ENCODE data around the gene ELK3. TPM values are rescaled to one million over a fixed set of nuclear protein-coding genes. Genes with fewer than 3 reads are reported as not detected.

The ELK3 gene
- total RNA-seq, 4 donors from 2014 or later, result 19.8 to 55.4 (median 31.8) TPM

- TF ChIP-seq, protein P1, sequence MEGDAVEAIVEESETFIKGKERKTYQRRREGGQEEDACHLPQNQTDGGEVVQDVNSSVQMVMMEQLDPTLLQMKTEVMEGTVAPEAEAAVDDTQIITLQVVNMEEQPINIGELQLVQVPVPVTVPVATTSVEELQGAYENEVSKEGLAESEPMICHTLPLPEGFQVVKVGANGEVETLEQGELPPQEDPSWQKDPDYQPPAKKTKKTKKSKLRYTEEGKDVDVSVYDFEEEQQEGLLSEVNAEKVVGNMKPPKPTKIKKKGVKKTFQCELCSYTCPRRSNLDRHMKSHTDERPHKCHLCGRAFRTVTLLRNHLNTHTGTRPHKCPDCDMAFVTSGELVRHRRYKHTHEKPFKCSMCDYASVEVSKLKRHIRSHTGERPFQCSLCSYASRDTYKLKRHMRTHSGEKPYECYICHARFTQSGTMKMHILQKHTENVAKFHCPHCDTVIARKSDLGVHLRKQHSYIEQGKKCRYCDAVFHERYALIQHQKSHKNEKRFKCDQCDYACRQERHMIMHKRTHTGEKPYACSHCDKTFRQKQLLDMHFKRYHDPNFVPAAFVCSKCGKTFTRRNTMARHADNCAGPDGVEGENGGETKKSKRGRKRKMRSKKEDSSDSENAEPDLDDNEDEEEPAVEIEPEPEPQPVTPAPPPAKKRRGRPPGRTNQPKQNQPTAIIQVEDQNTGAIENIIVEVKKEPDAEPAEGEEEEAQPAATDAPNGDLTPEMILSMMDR (IDR thresholded peaks at IDR 0.05), result no peak
- no peak for TF ChIP-seq POLR2A (IDR thresholded peaks at IDR 0.05)
- peaks cover 5 to 46% of the 10 kb centered on the region in 2 donors for H3K4me1 ChIP-seq
- no peaks in the 10 kb centered on the region for H3K27me3 ChIP-seq
- intact Hi-C loops (cut with DNase I), result no loop called here
- DNase-seq, result no peak
- no peak overlapping the region for H3K4me3 ChIP-seq (replicated peaks in 1 of 3)
- H3K9me3 ChIP-seq, result no peaks in the 10 kb centered on the region
- 75 to 85% methylated on average over 13 to 16 of the region's 18 CpGs for WGBS, 2 donors
- no peaks in the 10 kb centered on the region for H3K36me3 ChIP-seq
- H3K27ac ChIP-seq, result peak overlapping the region in 1 of 3 donors; percentile 51
Observed at GRCh38 chr12:96239711-96240635, 45.8 kb downstream of the ELK3 start.

DNA sequence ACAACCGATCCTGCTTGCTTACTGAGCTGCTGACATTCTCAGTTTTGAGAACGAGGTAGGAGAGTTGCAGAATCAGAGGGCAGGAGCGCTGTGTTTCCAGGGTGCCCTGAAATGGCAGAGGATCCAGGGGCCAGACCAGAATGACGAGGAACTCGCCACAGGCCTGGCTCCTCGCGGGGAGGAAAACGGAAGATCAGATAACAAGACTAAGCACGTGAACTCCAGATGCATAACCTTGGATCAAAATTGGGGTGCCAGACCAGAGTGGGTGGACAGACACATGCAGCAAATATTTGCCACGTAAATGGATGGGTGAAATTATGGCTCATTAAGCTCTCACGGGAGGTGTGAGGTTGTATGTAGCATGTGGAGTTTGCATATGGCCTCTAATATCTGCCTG is 46.5 kb downstream of the ELK3 start:
- no peaks in the 10 kb centered on the region for H3K27me3 ChIP-seq
- no peak for DNase-seq
- WGBS, 2 donors, result 62 to 69% methylated on average over 11 of the region's 11 CpGs
- peaks cover 5 to 39% of the 10 kb centered on the region in 2 donors for H3K4me1 ChIP-seq
- H3K36me3 ChIP-seq, result no peaks in the 10 kb centered on the region
- peak overlapping the region in 1 of 3 donors; percentile 51 for H3K27ac ChIP-seq
- intact Hi-C loops (cut with DNase I), result no loop called here
- H3K4me3 ChIP-seq (replicated peaks in 1 of 3), result no peak overlapping the region
- no peak for TF ChIP-seq POLR2A (IDR thresholded peaks at IDR 0.05)
- TF ChIP-seq, protein P1 (IDR thresholded peaks at IDR 0.05), result no peak
- no peaks in the 10 kb centered on the region for H3K9me3 ChIP-seq

DNA sequence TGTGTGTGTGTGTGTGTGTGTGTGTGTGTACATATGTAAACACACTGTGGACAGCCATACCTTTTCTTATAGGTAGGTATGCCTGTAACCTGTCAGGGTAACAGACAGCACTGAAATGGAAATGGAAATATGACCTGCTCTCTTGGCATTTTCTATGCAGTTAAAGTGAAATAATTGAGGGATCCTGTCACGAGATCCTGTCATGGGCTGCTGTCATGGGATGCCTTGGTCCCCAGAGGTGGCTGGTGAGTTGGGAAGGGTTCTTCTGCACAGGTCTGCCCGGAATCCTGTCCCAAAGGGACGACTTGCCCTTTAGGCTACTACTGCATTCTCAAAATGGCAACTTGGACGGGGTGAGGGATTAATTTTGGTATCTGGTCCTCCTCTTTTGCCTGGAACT is 47.3 kb downstream of the ELK3 start:
- 71 to 81% methylated on average over 4 of the region's 4 CpGs for WGBS, 2 donors
- Histone ChIP-seq H3K27ac (peak overlapping the region; percentile 39 to 67 (median 51)), H3K36me3 (no peaks in the 10 kb centered on the region), H3K4me1 (peaks cover 5 to 31% of the 10 kb centered on the region in 2 donors), H3K9me3 (no peaks in the 10 kb centered on the region), H3K27me3 (no peaks in the 10 kb centered on the region), H3K4me3 (replicated peaks in 1 of 3) (no peak overlapping the region)
- TF ChIP-seq, protein P1 (IDR thresholded peaks at IDR 0.05), result no peak
- TF ChIP-seq POLR2A (IDR thresholded peaks at IDR 0.05), result no peak
- DNase-seq, result no peak
- intact Hi-C loops (cut with DNase I), result no loop called here

GRCh38 chr12:96241846-96242256 is 47.7 kb downstream of the ELK3 start:
- Histone ChIP-seq H3K4me3 (replicated peaks in 1 of 3) (no peak overlapping the region), H3K27ac (peak overlapping the region; percentile 39 to 67 (median 51)), H3K36me3 (no peaks in the 10 kb centered on the region), H3K27me3 (no peaks in the 10 kb centered on the region), H3K4me1 (peaks cover 5 to 27% of the 10 kb centered on the region in 2 donors), H3K9me3 (no peaks in the 10 kb centered on the region)
- intact Hi-C loops (cut with DNase I), result no loop called here
- DNase-seq, result peak in 1 of 2 donors; percentile 18
- TF ChIP-seq, protein P1 (IDR thresholded peaks at IDR 0.05), result no peak
- TF ChIP-seq POLR2A (IDR thresholded peaks at IDR 0.05), result no peak
- WGBS, 2 donors, result 45 to 65% methylated on average over 9 of the region's 9 CpGs

GRCh38 chr12:96242597-96242996 is 48.4 kb downstream of the ELK3 start:
- Histone ChIP-seq H3K36me3 (peaks cover 6 to 7% of the 10 kb centered on the region in 2 donors), H3K4me3 (replicated peaks in 1 of 3) (no peak overlapping the region), H3K4me1 (peaks cover 0 to 19% of the 10 kb centered on the region in 2 donors), H3K27ac (peak overlapping the region in 2 of 3 donors; percentile 51 to 67), H3K9me3 (no peaks in the 10 kb centered on the region), H3K27me3 (no peaks in the 10 kb centered on the region)
- WGBS, 2 donors, result 74 to 76% methylated on average over 11 to 12 of the region's 12 CpGs
- DNase-seq, result no peak
- intact Hi-C loops (cut with DNase I), result no loop called here
- TF ChIP-seq, protein P1 (IDR thresholded peaks at IDR 0.05), result no peak
- TF ChIP-seq POLR2A (IDR thresholded peaks at IDR 0.05), result no peak

All from thyroid gland (tissue), 4 donors.